ENCODE measurements around the gene HIPK2.

The HIPK2 gene

DNA sequence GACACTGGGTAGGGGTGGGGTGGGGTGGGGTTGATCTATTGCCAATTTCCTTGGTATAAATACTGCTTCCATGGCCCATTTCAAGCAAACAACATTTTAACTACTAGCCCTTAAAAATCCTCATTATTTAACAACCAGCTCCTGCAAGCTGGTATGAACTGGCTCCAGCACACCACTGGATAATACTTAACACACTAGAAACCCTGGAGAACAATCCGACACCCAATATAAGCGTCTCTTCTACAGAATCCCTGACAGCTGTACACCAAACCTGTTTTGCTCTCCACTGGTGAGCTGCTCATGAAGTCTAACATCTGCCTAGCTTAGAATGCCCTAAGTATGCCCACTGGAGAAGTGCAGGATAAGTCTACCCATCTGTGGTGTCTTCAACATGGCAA lies 116.8 kb downstream of the HIPK2 start:
- intact Hi-C loops (cut with micrococcal nuclease): no loop called here

DNA sequence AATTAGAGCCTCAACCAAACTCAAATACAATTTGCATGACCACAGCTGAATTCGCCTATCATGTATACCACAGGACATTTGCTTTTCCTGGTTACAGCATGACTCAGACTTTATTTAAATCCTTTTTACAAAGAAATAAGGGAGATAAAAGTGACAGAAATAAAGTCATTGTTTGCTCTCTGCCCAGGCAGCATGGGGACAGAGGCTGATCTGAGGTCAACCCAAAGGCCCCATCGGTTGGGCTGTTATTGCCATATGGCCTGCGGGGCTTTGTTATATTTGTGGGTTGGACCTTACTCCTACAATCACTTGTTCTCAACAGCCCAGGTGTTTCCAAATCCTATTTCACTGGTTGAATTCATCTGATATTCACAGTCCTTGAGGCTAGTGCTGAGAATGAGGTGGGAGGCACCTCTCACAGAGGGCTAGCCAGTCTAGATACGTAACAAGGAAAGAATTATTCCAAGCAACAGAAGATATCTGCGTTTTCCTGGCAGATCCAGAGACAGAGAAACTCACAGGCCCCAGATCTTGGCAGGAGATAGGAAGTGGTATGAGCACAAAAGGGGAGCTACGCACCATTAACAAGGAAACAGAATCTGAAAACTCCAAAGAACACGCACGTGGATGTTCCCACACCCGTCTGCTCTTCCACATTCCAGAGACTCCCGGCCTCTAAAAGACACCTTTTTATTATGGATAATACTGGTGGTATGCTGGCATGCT lies 117.3 kb downstream of the HIPK2 start:
- H3K4me1 Mint-ChIP-seq (ENCODE audit: low read depth): peaks cover 77% of the 10 kb centered on the region
- no peak overlapping the region for H3K27ac Mint-ChIP-seq
- H3K9me3 Mint-ChIP-seq: no peaks in the 10 kb centered on the region
- intact Hi-C loops (cut with micrococcal nuclease): no loop called here
- peaks cover 2% of the 10 kb centered on the region for H3K27me3 Mint-ChIP-seq
- H3K4me3 Mint-ChIP-seq: no peak overlapping the region
- no peaks in the 10 kb centered on the region for H3K36me3 Mint-ChIP-seq (ENCODE audit: low read depth)

More for the DNA sequence above, 116.8 kb downstream of the HIPK2 start:
- Mint-ChIP-seq H3K9me3 (no peaks in the 10 kb centered on the region), H3K4me3 (no peak overlapping the region), H3K27me3 (peaks cover under 1% of the 10 kb centered on the region), H3K27ac (no peak overlapping the region), H3K4me1 (ENCODE audit: low read depth) (peaks cover 77% of the 10 kb centered on the region), H3K36me3 (ENCODE audit: low read depth) (no peaks in the 10 kb centered on the region)

DNA sequence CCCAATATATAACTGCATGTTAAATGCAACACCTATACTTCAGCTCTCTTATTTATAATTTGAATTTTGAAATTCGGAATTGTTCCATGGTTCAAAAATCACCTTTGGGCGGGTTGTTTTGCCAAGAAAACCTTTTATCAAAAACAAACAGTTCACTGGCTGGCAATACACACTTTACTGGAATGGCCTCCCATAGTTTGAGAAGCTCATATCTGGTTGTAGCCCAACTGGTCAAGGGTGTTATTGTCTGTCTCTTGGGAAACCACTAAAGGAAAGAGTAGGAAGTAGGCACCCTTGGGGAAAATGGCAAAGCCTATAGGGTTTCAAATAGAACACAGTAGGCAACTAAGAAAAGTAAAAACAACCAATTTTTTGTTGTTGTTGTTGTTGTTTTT lies 117.9 kb downstream of the HIPK2 start:
- H3K27ac Mint-ChIP-seq: no peak overlapping the region
- H3K27me3 Mint-ChIP-seq: peaks cover 2% of the 10 kb centered on the region
- peaks cover 80% of the 10 kb centered on the region for H3K4me1 Mint-ChIP-seq (ENCODE audit: low read depth)
- H3K9me3 Mint-ChIP-seq: no peaks in the 10 kb centered on the region
- H3K4me3 Mint-ChIP-seq: no peak overlapping the region
- no peaks in the 10 kb centered on the region for H3K36me3 Mint-ChIP-seq (ENCODE audit: low read depth)
- intact Hi-C loops (cut with micrococcal nuclease): no loop called here

DNA sequence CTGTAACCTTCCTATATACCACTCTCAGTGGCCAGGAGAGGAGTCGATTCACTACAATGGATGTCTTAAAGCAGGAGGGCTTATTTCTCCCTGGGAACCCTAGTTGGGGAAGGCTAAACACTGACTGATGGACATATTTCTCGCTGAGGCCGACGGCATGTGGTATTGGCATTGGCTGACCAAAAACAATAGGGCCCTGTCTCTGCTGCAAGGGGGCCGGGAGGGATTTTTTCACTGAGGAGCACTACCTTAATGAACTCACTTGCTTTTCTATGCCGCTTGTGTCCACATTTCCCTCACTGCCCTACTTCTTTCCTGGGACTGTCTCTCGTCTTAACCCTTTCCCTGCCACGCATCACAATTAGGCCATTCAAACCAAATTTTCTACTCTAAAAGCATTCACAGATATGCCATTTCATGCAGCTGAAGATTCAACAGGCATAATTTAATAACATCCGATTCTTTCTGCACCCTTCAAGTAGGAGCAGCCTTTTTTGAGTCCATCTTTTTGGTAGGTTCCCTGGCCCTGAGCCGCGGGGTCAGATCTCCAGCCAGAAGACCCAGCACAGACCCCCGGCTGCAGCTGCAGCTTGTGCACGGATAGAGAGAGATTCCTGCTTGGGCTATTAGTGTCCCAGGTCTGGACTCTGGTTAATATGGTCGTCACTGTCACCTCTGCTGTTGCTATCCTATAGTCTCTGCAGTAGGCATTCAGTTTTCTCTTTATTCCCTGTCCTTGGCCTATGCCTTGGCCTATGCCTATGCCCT lies 118.7 kb downstream of the HIPK2 start:
- H3K27ac Mint-ChIP-seq: no peak overlapping the region
- H3K4me3 Mint-ChIP-seq: no peak overlapping the region
- H3K9me3 Mint-ChIP-seq: no peaks in the 10 kb centered on the region
- peaks cover 2% of the 10 kb centered on the region for H3K27me3 Mint-ChIP-seq
- intact Hi-C loops (cut with micrococcal nuclease): no loop called here
- H3K4me1 Mint-ChIP-seq (ENCODE audit: low read depth): peaks cover 73% of the 10 kb centered on the region
- H3K36me3 Mint-ChIP-seq (ENCODE audit: low read depth): no peaks in the 10 kb centered on the region

DNA sequence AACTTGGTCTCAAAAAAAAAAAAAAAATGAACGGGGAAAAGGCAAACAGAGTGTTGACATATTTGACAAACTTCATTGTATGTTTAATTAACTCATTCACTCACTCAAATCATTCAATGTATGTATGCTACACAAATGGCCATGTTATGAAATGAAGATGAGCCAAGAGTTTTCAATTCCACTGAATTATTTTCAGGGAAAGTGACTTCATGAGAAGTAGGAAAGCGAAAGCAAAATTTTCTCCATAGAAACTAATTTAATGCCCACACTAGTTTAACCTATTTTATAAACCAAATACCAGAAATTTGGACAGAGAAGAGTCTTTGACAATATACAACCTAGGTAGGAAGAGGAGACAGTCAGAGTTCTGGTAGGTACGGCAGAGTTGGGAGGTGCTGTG lies 119.5 kb downstream of the HIPK2 start:
- peaks cover 65% of the 10 kb centered on the region for H3K4me1 Mint-ChIP-seq (ENCODE audit: low read depth)

DNA sequence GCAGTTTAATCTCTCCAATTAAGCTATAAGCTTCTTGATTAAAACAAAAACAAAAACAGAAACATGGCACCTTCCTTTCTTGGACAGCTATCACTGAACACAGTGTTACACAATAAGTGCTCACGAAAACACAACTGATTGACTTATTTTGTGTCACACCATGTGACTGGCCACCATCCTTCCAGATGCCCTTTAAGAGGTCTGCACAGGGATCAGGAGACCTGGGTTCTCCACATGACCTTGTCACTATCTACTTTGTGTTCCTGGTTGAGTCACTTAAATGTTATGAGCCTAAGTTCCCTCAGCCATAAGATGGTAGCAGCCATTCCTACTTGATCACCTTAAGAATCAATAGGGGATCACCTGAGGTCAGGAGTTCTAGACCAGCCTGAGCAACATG lies 120.1 kb downstream of the HIPK2 start:
- Mint-ChIP-seq H3K4me3 (no peak overlapping the region), H3K27ac (no peak overlapping the region), H3K4me1 (ENCODE audit: low read depth) (peaks cover 64% of the 10 kb centered on the region), H3K36me3 (ENCODE audit: low read depth) (no peaks in the 10 kb centered on the region), H3K27me3 (peaks cover 2% of the 10 kb centered on the region), H3K9me3 (no peaks in the 10 kb centered on the region)
- intact Hi-C loops (cut with micrococcal nuclease): no loop called here

More for the DNA sequence above, 119.5 kb downstream of the HIPK2 start:
- H3K9me3 Mint-ChIP-seq: no peaks in the 10 kb centered on the region
- H3K27me3 Mint-ChIP-seq: peaks cover 2% of the 10 kb centered on the region
- no peak overlapping the region for H3K27ac Mint-ChIP-seq
- intact Hi-C loops (cut with micrococcal nuclease): no loop called here
- no peak overlapping the region for H3K4me3 Mint-ChIP-seq
- no peaks in the 10 kb centered on the region for H3K36me3 Mint-ChIP-seq (ENCODE audit: low read depth)

DNA sequence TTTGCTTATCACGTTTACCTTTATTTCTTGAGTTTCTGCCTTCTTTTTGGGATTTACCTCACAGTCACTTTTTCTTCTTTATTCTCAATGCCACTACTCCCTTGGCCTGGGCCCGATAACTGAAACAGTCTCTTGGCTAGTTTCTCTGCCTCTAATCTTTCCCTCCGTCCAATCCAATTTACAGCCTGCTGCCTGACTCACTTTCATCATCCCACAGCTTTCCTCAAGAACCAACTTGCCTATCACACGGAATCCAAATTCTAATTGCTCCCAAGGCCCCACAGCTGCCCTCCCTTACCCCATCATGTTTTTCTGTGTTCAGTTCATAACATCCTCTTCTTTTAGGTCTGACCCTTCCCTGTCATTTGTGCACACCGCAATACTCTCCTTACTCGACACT lies 121.4 kb downstream of the HIPK2 start:
- Mint-ChIP-seq H3K9me3 (no peaks in the 10 kb centered on the region), H3K27me3 (peaks cover 3% of the 10 kb centered on the region), H3K36me3 (ENCODE audit: low read depth) (no peaks in the 10 kb centered on the region), H3K4me3 (no peak overlapping the region), H3K4me1 (ENCODE audit: low read depth) (peaks cover 66% of the 10 kb centered on the region), H3K27ac (no peak overlapping the region)
- intact Hi-C loops (cut with micrococcal nuclease): no loop called here

DNA sequence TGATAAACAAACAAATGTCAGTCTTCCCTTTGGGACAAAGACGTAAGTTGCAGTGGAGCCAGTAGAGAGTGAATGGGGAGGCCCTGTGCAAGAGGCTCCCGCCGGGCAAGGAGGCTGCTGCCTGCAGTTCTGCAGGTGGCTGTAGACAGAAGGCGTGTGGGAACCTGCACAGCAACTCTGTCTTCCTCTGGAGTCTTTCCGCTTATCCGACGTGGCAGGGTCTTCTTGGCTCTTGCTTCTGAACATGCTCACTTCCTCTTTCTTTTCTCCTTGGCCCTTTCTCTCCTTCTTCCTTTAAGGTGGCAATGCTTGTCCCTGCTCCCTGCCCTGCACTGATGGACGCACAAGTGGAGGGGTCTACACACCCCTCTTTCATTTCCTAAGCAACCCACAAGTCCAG lies 122.5 kb downstream of the HIPK2 start:
- intact Hi-C loops (cut with micrococcal nuclease): no loop called here
- Mint-ChIP-seq H3K4me3 (no peak overlapping the region), H3K4me1 (ENCODE audit: low read depth) (peaks cover 73% of the 10 kb centered on the region), H3K36me3 (ENCODE audit: low read depth) (no peaks in the 10 kb centered on the region), H3K27ac (no peak overlapping the region), H3K9me3 (no peaks in the 10 kb centered on the region), H3K27me3 (peaks cover 11% of the 10 kb centered on the region)

DNA sequence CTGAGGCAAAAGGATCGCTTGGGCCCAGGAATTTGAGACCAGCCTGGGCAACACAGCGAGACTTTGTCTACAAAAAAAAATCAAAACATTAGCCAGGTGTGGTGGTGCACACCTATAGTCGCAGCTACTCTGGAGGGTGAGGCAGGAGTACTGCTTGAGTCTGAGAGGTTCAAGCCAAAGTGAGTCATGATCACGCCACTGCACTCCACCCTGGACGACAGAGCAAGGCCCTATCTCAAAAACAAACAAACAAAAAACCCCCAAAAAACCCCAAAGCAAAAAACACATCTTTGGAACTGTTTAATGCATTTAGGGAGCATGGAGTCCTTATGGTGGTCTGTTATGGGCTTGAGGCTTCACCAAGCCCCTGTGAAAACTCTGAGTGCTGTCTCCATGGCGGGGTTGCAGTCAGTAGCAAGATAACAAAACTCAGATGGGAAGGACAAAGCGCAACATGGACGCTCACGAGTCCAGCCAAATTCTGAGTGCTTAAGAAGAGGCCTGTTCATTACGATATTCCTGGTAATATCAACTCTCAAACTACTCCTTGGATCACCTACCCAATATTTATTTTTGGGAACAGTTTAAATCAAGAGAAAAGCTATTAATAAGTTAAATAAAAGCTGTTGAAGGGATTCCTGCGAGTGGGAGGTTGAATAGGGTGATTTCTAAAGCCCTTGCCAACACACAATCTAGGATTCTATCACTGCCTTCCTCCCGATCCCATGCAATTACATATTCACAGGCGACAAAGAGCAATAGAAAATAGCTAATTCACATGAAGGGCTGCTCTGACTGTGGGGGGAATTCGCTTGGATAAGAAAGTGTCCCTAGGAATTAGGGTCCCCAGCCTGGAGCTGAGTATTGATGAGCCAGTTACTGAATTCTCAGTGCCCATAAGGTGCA lies 123.3 kb downstream of the HIPK2 start:
- peaks cover 11% of the 10 kb centered on the region for H3K27me3 Mint-ChIP-seq
- peaks cover 72% of the 10 kb centered on the region for H3K4me1 Mint-ChIP-seq (ENCODE audit: low read depth)
- H3K27ac Mint-ChIP-seq: no peak overlapping the region
- no peak overlapping the region for H3K4me3 Mint-ChIP-seq
- intact Hi-C loops (cut with micrococcal nuclease): no loop called here
- no peaks in the 10 kb centered on the region for H3K36me3 Mint-ChIP-seq (ENCODE audit: low read depth)
- no peaks in the 10 kb centered on the region for H3K9me3 Mint-ChIP-seq

DNA sequence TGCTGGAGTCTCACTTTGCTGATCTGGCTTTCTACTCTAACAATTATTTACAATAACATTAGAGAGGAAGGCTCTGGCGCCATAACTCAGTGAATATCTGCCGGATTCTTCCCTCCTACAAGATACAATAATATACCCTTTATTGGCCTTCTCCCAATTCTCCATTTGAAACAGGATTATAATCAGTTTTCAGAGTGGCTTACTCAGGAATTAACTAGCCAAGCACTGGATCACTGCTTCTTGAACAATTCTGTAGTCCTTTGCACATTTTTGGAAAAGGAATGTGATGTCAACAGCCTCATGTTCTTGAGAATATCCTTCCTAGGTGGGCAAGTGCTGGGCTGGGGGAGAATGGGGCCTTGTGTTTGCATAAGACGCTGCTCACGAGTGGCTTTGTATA lies 125.9 kb downstream of the HIPK2 start:
- no peaks in the 10 kb centered on the region for H3K9me3 Mint-ChIP-seq
- no peaks in the 10 kb centered on the region for H3K36me3 Mint-ChIP-seq (ENCODE audit: low read depth)
- H3K4me3 Mint-ChIP-seq: no peak overlapping the region
- H3K4me1 Mint-ChIP-seq (ENCODE audit: low read depth): peaks cover 72% of the 10 kb centered on the region
- no peak overlapping the region for H3K27ac Mint-ChIP-seq
- H3K27me3 Mint-ChIP-seq: peaks cover 11% of the 10 kb centered on the region
- intact Hi-C loops (cut with micrococcal nuclease): no loop called here

DNA sequence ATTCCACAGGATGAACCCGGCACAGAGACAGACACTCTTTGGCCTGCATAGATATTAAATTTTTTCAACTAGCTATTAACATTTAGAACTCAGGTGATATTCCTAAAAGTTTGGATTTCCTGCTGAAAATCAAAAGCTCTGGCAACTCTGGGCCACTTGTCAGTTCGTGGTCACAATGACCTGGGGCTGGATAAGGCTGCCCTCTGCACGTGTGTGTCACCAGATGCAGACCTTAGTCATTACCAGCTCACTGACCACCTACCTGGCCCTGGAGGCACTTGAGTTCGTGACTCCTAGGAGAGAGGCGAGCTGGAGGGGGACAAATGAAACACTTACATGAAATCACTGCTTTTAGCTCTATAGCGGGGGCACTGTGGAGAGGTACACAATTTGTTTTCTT lies 126.5 kb downstream of the HIPK2 start:
- intact Hi-C loops (cut with micrococcal nuclease): no loop called here
- no peaks in the 10 kb centered on the region for H3K9me3 Mint-ChIP-seq
- no peaks in the 10 kb centered on the region for H3K36me3 Mint-ChIP-seq (ENCODE audit: low read depth)
- no peak overlapping the region for H3K4me3 Mint-ChIP-seq
- H3K27ac Mint-ChIP-seq: no peak overlapping the region
- H3K4me1 Mint-ChIP-seq (ENCODE audit: low read depth): peaks cover 72% of the 10 kb centered on the region
- H3K27me3 Mint-ChIP-seq: peaks cover 11% of the 10 kb centered on the region

DNA sequence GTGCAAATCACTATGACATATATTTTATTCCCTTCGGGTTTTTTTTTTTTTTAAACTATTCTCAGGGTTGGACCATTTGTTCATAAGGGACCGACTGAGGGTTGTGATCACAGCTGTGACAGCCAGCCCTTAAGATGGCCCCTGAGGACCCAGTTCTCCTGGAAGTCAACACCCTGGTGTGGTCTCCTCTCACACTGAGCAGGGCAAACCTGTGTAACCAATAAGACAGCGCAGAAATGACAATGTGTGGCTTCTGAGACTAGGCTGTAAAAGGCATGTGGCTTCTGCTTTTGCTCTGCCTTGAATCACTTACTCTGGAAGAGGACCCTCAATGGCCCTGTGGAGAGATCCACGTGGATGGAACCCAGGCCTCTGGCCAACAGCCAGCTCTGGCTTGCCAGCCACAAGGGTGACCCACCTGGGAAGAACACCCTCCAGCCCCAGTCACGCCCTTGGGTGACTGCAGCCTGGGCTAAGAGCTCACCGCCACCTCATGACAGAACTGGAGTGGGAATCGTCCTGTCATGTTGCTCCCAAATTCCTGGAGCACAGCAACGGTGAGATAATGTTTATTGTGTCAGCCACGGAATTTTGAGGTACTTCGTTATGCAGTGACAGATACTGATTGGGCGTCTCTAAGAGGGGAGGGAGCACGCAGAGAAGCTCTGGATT lies 127.2 kb downstream of the HIPK2 start:
- Mint-ChIP-seq H3K27me3 (peaks cover 8% of the 10 kb centered on the region), H3K4me3 (no peak overlapping the region), H3K4me1 (ENCODE audit: low read depth) (peaks cover 71% of the 10 kb centered on the region), H3K36me3 (ENCODE audit: low read depth) (no peaks in the 10 kb centered on the region), H3K9me3 (no peaks in the 10 kb centered on the region), H3K27ac (no peak overlapping the region)
- intact Hi-C loops (cut with micrococcal nuclease): no loop called here

DNA sequence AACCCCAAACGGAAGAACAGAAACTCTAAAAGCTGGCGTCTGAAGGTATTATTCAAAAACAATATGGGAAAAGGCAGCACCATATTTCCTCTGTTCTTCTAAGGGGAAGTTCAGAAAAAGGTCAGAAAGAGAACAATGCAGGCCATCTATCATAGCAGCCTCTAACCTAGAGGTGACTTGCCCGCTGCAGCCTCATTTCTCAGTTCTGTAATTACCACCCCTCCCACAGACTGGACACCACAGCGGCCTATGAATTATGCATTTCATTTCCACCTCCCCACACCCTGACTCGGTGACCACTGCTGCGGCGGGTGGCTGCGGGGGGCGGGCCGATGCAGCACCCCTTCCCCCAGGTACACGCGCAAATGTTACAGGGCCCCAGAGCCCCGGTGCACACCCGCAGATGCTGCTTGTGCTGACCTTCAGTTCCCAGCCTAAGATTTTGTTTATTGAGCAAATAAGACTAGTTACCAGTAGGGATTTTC lies 128.8 kb downstream of the HIPK2 start:
- Mint-ChIP-seq H3K9me3 (no peaks in the 10 kb centered on the region), H3K4me1 (ENCODE audit: low read depth) (peaks cover 62% of the 10 kb centered on the region), H3K27ac (peak overlapping the region; percentile 44), H3K27me3 (peaks cover 8% of the 10 kb centered on the region), H3K4me3 (peak overlapping the region; percentile 63), H3K36me3 (ENCODE audit: low read depth) (peaks cover 10% of the 10 kb centered on the region)
- intact Hi-C loops (cut with micrococcal nuclease): loop anchor here (2.0 to 10.0 kb wide), 5 partner anchors 48 to 296 kb away; partner anchors contain the start of gene TBXAS1
